ENCODE data around the gene CAPN15.

The CAPN15 gene

DNA sequence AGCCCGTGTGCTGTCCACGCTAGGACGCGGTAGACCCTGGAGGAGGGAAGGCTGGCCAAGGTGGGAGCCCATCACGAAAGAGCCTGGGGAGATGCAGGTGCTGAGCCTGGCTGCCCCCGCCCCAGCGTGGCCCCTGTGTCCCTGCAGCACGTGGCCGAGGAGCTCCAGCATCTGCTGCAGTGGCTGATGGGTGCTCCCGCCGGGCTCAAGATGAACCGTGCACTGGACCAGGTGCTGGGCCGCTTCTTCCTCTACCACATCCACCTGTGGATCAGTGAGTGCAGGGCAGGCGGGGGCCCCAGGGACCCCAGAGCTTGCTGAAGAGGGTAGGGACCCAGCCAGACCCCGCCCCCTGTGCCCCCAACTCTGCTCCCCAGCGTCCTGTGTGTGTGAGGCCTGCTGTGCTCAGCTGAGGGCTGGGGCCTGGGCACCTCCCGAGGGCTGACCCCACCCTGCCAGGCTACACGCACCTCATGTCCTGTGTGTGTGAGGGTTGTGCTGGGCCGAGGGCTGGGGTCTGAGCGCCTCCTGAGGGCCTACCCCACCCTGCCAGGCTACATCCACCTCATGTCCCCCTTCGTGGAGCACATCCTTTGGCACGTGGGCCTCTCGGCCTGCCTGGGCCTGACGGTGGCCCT is 50.8 kb downstream of the CAPN15 start:
- Histone ChIP-seq H3K27me3 (ENCODE audit: insufficient read depth, poor library complexity, severe bottlenecking) (no peaks in the 10 kb centered on the region), H3K9me3 (ENCODE audit: severe bottlenecking) (no peaks in the 10 kb centered on the region), H3K4me1 (ENCODE audit: insufficient read depth, poor library complexity, severe bottlenecking) (no peaks in the 10 kb centered on the region), H3K36me3 (ENCODE audit: low read depth) (peaks cover 7% of the 10 kb centered on the region; the same call in 1 of the 2 replicates), H3K27ac (ENCODE audit: poor library complexity, severe bottlenecking) (no peak overlapping the region), H3K4me3 (ENCODE audit: severe bottlenecking) (no peak overlapping the region)
- no peak for ATAC-seq (ENCODE audit: low read depth)
- TF ChIP-seq, protein P1, sequence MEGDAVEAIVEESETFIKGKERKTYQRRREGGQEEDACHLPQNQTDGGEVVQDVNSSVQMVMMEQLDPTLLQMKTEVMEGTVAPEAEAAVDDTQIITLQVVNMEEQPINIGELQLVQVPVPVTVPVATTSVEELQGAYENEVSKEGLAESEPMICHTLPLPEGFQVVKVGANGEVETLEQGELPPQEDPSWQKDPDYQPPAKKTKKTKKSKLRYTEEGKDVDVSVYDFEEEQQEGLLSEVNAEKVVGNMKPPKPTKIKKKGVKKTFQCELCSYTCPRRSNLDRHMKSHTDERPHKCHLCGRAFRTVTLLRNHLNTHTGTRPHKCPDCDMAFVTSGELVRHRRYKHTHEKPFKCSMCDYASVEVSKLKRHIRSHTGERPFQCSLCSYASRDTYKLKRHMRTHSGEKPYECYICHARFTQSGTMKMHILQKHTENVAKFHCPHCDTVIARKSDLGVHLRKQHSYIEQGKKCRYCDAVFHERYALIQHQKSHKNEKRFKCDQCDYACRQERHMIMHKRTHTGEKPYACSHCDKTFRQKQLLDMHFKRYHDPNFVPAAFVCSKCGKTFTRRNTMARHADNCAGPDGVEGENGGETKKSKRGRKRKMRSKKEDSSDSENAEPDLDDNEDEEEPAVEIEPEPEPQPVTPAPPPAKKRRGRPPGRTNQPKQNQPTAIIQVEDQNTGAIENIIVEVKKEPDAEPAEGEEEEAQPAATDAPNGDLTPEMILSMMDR (IDR thresholded peaks at IDR 0.05; ENCODE audit: poor library complexity, severe bottlenecking) = no peak
- no peak for DNase-seq (ENCODE audit: low spot score)

DNA sequence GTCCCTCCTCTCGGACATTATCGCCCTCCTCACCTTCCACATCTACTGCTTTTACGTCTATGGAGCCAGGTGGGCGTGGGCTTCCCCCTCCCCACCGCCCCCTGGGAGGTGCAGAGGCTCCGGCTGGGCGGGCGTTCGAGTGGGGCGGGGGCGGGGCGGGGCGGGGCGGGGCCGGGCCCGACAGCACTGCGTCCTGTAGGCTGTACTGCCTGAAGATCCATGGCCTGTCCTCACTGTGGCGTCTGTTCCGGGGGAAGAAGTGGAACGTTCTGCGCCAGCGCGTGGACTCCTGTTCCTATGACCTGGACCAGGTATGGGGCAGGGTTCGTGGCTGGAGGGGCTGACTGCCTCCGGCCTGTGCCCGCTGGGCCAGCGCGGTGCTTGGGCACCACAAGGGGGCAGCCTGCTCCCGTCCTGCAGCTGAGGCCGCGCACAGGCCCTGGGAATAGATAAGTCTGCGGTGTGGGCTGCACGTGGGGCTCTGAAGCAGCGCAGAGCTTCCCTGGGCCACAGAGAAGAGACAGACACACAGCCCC is 51.4 kb downstream of the CAPN15 start:
- H3K4me1 ChIP-seq (ENCODE audit: insufficient read depth, poor library complexity, severe bottlenecking) = no peaks in the 10 kb centered on the region
- TF ChIP-seq, protein P1 (IDR thresholded peaks at IDR 0.05; ENCODE audit: poor library complexity, severe bottlenecking) = peak; percentile 70
- ATAC-seq (ENCODE audit: low read depth) (peak; percentile 65), DNase-seq (ENCODE audit: low spot score) (no peak)
- H3K4me3 ChIP-seq (ENCODE audit: severe bottlenecking) = no peak overlapping the region
- H3K36me3 ChIP-seq (ENCODE audit: low read depth) = peaks cover 7% of the 10 kb centered on the region; the same call in 1 of the 2 replicates
- no peaks in the 10 kb centered on the region for H3K9me3 ChIP-seq (ENCODE audit: severe bottlenecking)
- H3K27me3 ChIP-seq (ENCODE audit: insufficient read depth, poor library complexity, severe bottlenecking) = no peaks in the 10 kb centered on the region
- no peak overlapping the region for H3K27ac ChIP-seq (ENCODE audit: poor library complexity, severe bottlenecking)

DNA sequence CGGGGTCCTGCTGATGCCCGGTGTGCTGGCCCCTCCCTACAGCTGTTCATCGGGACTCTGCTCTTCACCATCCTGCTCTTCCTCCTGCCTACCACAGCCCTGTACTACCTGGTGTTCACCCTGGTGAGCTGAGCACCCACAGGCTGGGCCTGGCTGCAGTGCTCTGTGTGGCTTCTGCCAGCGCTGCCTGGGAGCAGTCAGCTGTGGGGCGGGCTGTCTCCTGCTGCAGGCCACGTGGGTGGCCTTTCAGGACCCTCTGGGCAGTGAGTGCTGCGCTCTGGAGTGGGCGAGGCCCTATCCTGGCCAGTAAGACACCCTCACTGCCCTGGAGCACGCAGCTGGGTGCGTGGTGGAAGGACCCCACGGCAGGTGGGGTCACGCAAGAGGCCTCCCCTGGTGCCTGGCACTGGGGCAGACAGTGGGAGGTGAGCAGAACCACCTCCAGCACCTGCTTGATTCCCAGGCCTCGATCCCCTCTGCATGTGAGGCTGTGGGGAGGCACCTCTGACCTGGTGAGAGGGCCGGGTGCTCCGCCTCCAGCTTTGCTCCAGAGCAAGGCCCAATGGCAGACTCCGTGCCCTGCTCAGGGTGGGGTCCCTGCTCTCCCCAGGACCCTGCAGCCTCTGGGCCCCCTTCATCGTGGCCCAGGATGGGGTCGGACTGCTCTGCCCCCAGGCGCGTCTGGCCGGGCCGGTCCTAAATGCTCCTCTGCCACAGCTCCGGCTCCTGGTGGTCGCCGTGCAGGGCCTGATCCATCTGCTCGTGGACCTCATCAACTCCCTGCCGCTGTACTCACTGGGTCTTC is 52.8 kb downstream of the CAPN15 start:
- Histone ChIP-seq H3K27me3 (ENCODE audit: insufficient read depth, poor library complexity, severe bottlenecking) (no peaks in the 10 kb centered on the region), H3K36me3 (ENCODE audit: low read depth) (no peaks in the 10 kb centered on the region), H3K4me3 (ENCODE audit: severe bottlenecking) (no peak overlapping the region), H3K9me3 (ENCODE audit: severe bottlenecking) (no peaks in the 10 kb centered on the region), H3K4me1 (ENCODE audit: insufficient read depth, poor library complexity, severe bottlenecking) (no peaks in the 10 kb centered on the region), H3K27ac (ENCODE audit: poor library complexity, severe bottlenecking) (no peak overlapping the region)
- TF ChIP-seq, protein P1 (IDR thresholded peaks at IDR 0.05; ENCODE audit: poor library complexity, severe bottlenecking) = no peak
- ATAC-seq (ENCODE audit: low read depth) (peak; percentile 3; the same call in 1 of the 3 replicates), DNase-seq (ENCODE audit: low spot score) (no peak)

DNA sequence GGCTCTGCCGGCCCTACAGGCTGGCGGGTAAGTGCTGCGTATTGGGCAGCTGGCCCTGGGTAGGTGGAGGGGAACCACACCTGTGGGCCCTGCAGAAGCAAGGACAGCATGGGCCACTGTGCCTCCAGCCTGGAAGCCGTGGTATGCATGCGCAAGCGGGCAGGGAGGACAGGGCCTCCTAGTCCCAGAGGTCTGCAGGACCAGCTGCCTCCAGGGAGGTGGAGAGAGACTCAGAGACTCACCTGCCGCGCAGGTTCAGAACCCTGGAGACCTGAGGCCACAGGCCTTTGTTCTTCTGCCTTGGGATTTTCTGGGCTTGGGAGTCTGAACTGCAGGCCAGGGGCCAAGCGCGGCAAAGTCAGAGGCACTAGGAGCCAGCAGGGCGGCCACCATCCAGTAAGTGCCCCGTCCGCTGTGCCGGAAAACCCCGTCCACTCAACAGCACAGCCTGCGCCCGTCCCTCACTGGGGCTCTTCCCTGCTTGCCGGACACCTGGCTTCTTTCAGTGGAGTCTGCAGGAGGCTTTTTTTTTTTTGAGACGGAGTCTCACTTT is 53.5 kb downstream of the CAPN15 start:
- TF ChIP-seq, protein P1 (IDR thresholded peaks at IDR 0.05; ENCODE audit: poor library complexity, severe bottlenecking) = no peak
- no peak overlapping the region for H3K4me3 ChIP-seq (ENCODE audit: severe bottlenecking)
- H3K9me3 ChIP-seq (ENCODE audit: severe bottlenecking) = no peaks in the 10 kb centered on the region
- H3K27ac ChIP-seq (ENCODE audit: poor library complexity, severe bottlenecking) = no peak overlapping the region
- H3K27me3 ChIP-seq (ENCODE audit: insufficient read depth, poor library complexity, severe bottlenecking) = no peaks in the 10 kb centered on the region
- no peak for DNase-seq (ENCODE audit: low spot score)
- no peaks in the 10 kb centered on the region for H3K36me3 ChIP-seq (ENCODE audit: low read depth)
- ATAC-seq (ENCODE audit: low read depth) = no peak
- no peaks in the 10 kb centered on the region for H3K4me1 ChIP-seq (ENCODE audit: insufficient read depth, poor library complexity, severe bottlenecking)
